Lower leg skin (tissue), 3 donors: ENCODE measurements around the gene XRCC6.

Experiments used
- CTCF ChIP-seq, 3 donors: fragments of 450-650 bp; IDR thresholded peaks; one replicate each; pipeline ENCODE4 v1.5.1; 2016; ENCODE audit warnings: antibody characterized with exemption in 3 of 3, mild to moderate bottlenecking in 3 of 3, moderate library complexity in 2 of 3
- POLR2A ChIP-seq, 2 donors: fragments of 450-650 bp; IDR thresholded peaks; one replicate each; pipeline ENCODE4 v1.6.1; 2016 to 2017; ENCODE audit warnings: antibody characterized with exemption in 2 of 2, mild to moderate bottlenecking in 1 of 2, moderate library complexity in 1 of 2

GRCh38 chr22:41598081-41598480, 23.0 kb upstream of the XRCC6 start:
- no peak for TF ChIP-seq CTCF (IDR thresholded peaks at IDR 0.05)
- TF ChIP-seq POLR2A (IDR thresholded peaks at IDR 0.05) = no peak
